GM21619 (cell line): ENCODE data around the gene TMEM51.

Experiments used
- ATAC-seq: cut with Tn5 transposase; IDR thresholded peaks from one replicate; pipeline ENCODE4 v1.9.1; 2021; ENCODE audit not compliant: unreplicated experiment

The TMEM51 gene

DNA sequence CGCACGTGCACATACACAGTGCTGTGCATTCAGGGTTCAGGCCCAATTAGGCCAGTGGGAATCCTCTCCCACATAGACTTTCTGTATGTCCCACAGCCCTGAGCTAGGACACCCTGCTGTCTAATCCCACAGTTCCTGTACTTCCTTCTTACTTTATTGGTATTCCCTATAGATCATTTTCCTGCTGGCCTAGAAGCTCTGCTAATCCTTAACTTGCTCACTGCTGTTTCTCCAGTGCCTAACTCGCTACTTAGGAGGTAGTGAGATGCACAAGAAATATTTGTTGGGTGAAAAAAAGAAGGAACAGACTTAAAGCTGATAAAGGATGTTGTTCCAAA lies 59.4 kb downstream of the TMEM51 start:
- ATAC-seq: no peak

DNA sequence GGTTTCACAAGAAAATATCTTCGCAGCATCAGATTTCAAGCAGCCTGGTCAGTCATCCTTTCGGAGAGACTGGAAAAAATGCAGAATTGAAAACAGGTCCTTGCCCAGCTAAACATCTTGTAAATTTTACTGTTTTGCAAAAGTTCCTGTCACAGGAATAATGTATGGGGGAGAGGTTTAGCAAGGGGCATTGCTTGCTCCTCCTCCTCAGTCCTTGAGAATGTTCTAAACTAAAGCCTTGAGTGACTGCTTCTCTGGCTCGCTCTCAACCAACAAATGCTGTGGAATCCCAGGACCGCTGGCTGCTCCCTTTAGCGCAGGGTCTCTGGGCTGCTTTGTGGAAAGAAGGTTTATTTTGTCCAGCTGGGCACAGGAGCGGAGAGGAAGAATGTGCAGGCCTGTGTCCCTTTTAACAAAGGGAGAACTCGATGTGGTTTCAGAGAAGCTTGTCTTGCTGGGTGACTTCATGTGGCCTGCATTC lies 59.8 kb downstream of the TMEM51 start:
- no peak for ATAC-seq

DNA sequence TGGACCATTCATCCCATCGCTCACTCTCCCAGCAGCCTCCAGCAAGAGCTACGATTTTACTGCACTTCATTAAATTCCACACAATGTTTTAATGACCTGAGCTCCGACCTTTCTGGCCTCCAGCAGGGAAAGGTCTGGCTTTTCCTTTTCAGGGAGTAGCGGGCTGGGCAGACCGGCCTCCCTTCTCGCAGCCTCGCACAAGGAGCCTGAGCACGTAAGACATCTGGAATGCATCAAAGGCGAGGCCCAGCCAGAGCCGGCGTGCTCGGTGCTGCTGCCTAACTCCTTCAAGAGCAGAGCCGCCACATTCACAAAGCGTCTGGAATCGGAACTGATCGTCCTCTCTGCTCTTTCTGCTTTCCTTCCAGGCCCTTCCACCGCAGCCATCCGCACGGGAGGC lies 61.0 kb downstream of the TMEM51 start:
- no peak for ATAC-seq

DNA sequence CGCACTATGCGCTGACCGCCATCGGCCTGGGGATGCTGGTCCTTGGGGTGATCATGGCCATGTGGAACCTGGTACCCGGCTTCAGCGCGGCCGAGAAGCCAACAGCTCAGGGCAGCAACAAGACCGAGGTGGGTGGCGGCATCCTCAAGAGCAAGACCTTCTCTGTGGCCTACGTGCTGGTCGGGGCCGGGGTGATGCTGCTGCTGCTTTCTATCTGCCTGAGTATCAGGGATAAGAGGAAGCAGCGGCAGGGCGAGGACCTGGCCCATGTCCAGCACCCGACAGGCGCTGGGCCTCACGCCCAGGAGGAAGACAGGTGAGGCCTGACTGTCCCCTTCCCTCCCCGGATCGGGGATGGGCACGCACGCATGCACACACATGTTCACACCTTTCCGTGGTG lies 61.6 kb downstream of the TMEM51 start:
- ATAC-seq: no peak

DNA sequence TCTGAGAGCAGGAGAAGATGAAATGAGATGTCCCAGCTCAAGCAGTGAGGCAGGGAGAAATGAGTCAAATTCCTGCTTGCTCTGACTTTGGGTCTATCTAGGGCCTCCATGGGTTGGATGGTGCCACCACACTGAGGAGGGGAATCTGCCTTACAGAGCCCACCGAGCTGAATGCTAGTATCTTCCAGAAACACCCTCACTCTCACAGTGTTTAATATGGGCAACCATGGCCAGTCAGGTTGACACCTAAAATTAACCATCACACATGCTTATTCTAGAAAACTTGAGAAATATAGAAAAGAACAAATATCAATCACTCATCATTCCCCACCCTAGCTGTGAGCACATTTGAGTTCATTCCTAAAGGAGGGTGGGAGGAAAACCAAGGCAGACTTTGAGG lies 64.1 kb downstream of the TMEM51 start:
- no peak for ATAC-seq

DNA sequence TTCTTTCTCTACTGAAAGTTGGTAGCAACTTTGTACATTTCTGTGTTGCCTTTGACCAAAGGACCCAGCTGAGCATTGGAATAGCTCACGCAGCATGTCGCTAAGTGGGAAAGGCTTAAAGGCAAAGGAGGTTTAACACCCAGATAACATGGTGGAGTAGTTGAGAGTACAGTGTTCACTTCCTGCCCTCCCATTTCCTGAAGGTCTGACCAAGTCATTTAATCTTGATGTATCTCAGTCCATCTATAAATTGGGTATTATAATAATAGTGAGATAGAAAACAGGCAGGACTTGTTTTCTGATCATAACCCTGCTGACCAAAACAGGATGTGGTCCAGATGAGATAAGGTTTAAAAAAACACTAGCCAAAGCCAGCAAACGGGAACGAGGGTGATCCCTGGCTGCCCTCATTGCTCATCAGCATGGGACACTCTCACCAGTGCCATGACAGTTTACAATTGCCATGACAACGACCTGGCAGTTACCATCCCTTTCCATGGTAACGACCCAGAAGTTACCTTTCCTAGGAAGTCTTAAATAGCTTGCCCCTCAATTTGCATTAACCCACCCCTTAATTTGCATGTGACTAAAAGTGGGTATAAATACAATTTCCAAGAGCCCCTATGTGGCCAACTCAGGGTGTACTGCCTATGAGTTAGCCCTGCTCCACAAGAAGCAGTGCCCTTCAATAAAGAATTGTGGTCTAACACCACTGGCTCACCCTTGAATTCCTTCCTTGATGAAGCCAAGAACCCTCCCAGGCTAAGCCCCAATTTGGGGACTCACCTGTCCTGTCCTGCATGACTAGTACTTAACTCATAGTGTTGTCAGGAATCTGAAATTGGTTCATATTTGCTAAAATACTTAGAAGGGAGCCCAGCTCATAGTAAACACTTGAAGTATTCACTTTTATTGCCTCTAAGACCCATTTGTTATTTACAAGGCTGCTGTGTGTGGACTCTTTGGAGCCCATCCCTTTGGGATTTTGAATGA lies 65.0 kb downstream of the TMEM51 start:
- no peak for ATAC-seq

DNA sequence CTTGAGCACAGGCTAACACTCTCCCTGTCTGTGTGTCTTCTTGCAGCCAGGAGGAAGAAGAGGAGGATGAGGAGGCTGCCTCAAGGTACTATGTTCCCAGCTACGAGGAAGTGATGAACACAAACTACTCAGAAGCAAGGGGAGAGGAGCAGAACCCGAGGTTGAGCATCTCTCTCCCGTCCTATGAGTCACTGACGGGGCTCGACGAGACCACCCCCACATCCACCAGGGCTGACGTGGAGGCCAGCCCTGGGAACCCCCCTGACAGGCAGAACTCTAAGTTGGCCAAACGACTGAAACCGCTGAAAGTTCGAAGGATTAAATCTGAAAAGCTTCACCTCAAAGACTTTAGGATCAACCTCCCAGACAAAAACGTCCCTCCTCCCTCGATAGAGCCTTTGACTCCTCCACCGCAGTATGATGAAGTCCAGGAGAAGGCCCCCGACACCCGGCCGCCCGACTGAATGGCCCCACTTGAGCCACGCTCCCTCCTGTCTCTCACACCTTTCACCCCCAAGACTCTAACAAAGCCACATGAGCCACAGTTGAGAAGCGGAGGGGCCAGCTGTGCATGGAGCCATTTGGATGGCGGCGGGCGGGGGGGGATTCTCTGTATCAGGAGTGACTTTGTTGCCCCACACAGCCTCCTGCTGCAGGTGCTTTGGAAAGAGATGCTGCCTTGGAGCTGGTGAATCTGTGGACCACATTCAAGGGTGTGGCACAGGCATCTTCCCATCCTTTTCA lies 65.9 kb downstream of the TMEM51 start:
- no peak for ATAC-seq

DNA sequence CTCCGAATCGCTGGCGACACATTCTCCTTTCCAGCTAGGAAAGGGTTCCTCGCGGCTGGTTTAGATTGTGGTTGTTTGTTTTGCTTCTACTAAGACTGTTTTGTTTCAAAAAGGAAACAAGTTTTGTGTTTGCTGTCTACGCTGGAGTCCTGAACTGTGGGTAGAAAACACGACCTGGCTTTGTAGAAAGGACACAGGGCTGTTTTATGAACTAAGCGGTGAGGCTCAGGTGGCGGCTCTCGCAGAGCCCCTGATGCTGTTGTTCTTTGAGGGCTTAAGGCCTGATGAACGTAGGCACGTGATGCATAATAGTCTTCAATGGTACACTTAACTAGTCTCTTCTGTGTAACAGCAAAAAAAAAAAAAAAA lies 66.5 kb downstream of the TMEM51 start:
- no peak for ATAC-seq

DNA sequence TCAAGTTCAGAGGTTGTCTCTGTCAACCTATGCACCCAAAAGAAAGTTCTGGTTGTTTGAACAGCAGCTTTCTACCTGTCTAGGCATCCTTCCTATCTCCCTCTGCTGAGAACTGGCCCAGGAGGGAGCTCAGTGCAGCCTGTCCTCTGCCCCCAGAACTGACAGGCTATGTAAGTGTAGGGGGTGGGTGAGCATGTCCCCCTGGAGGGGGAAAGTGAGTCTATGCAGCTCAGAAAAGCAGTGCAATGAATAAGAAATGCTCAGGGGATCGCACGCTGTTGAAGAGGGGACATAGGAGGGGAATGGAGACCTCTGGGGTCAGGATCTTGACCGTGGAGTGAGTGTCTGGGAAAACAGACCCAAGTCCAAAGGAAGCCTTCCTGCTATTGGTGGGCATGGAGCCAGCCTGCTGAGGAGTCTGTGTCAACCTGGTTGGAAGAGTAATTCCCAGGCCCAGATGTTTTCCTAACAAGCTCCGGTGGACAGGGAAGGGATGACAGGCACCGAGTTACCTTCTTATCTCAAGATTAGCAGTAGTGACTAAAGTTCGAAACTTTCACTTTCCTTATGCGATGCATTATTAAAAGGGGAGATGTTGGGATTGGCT lies 67.4 kb downstream of the TMEM51 start:
- ATAC-seq: no peak

DNA sequence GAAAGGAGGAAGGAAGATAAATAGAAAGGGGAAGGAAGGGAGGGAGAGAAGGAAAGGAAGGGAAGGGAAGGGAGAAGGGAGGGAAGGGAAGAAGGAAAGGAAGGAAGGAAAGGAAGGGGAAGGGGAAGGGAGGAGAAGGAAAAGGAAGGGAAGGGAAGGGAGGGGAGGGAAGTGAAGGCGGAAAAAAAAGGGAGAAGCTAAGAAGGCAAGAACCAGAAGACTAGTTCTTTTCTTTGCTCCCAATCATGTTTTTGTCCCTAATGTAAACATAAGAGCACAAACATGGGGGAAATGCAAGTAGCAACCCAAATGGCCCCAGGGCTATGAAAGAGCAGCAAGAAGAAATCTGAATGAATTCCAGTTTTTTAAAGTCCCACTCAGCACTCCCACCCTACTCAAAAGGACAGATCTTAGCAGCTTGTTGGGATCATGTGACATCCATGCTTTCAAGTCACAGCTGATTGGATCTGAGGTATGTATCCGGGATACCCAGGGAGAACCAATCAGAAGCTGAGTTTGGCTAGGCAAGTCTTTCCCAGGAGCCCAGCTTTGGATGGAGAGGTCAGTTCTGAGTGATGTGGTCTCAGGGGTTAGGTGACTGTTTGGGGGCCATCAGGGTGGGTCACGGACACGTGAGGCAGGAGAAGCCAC lies 69.2 kb downstream of the TMEM51 start:
- no peak for ATAC-seq

DNA sequence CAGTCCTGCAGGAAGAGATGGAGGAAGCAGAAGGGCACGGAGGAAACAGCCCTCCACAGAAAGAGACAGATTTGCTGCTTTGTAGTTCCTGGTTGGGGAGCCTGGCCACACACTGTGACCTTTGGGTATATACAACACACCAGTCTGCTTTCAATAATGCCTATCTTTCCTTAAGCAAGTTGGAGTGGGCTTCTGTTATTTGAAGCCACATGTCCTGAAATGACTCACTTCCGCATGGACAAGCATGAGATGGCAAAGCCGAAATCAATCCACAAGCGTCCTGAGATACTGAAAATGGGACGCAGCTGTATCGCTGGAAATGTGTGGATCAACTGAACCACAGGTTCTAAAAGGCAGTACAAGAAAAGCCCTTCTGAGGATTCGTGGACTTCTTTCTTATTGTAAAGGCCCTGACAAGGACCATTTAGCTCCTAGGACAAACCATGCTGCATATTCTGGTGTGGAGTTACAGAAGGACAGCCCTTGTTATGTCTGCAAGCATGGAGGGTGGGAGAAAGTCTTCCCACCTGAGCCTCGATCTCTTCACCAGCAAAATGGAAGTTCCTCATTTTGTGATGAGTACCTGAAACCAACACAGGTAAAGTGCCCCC lies 70.8 kb downstream of the TMEM51 start:
- no peak for ATAC-seq

DNA sequence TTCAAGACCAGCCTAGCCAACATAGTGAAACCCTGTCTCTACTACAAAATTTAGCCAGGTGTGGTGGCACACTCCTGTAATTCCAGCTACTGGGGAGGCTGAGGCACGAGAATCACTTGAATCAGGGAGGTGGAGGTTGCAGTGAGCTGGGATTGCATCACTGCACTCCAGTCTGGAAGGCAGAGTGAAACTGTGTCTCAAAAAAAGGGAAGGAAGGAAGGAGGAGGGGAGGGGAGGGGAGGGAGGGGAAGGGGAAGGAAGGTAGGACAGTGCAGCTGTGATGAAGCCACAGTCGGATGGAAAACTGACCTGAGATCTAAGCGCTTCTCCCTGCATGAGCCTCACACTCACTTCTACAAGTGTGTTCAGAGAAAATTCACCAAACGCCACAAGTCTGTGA lies 71.4 kb downstream of the TMEM51 start:
- no peak for ATAC-seq

DNA sequence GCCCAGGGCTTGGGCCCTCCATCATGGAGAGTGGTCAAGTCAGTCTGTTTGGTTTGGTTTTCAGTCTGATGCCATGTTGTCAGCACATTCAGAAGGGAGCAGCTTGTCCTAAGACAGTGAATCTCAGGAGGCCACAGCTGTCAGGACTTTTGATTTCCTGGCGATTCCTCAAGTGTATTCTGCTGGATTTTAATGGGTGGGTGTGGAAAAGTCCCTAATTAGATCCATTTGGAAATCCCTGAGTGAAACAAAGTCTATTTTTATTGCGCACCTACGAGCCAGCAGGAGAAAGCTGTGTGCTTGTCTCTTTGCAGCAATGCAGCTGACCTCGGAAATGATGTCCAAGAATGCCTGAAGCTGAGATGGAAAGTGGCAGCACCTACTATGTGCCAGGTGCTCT lies 71.9 kb downstream of the TMEM51 start:
- ATAC-seq: no peak

DNA sequence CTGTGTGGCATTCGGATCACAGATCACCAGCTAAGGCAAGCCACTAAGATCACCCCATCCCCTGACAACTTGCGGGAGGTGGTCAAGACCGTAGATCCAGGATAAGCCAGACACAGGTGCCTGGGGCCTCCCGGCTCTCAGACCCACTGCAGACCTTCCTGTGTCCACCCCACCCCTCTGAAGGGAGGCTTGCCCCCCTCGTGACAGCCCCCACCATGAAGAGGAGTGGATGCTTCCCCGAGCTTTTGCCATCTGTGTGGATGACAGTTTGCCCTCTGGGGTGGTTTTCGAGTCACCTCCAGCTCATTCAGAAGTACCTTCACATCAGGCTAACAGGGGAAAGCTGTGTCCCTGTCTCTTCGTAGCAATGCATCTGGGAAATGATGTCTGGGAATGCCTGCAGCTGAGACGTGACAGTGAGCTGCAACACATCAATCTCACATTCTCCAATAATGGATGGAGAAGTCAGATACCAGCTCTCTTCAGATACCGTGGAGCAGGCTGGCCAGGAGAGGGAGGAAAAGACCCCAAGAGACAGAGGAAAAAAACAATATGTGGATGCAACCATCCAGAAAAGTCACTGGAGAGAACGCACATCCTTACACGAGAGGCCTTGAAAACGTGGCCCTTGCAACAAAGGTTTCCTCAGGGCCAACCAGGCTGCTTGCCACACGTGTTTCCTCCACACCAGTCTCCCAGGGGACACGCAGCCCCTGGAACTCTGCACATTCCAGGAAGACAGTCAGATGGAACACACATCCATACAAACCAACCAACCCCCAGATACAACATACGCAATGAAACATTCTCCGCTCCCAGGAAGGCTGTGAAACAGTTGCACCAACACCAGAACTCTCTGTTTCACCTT lies 73.1 kb downstream of the TMEM51 start:
- no peak for ATAC-seq

DNA sequence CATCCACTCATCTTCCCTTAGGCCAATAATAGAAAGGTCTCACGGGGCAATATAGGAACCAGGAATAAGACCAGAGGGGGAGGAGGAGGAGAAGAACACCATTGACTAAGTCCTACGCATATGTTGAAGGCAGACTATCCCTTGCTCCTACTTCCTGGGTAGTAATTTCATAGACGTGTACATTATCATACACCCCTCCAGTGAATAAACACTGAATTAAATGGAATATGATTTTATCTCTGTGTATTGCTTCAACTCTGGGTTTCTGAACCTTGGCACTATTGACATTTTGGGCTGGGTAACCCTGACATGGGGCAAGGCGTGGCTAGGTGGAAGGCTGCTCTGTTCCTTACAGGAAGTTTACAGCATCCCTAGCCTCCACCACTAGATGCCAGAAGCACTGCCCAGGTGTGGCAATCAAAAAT lies 76.2 kb downstream of the TMEM51 start:
- ATAC-seq: no peak

DNA sequence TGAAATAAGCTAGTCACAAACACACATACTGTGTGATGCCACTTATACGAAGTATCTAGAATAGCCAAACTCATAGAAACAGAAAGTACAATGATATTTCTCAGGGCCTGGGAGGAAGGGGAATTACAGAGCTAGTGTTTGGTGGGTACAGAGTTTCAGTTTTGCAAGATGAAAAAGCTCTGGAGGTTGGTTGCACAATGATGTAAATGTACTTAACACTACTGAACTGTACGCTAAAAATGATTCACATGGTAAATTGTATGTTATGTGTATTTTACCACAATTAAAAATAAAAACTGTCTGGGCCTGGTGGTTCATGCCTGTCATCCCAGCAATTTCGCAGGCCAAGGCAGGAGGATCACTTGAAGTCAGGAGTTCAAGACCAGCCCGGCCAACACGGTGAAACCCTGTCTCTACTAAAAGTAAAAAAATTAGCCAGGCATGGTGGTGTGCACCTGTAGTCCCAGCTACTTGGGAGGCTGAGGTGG lies 78.2 kb downstream of the TMEM51 start:
- peak; percentile 97 for ATAC-seq

DNA sequence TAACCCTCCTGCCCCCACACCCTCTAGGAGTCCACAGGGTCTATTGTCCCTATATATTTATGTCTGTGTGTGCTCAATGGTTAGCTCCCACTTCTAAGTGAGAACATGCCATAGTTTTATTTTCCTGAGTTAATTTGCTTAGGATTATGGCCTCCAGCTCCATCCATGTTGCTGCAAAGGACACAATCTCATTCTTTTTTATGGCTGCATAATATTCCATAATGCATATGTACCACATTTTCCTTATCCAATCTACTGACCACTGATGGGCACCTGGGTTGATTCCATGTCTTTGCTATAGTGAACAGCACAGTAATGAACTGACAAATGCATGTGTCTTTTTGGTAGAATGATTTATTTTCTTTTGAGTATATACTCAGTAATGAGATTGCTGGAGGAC lies 80.1 kb downstream of the TMEM51 start:
- ATAC-seq: no peak

DNA sequence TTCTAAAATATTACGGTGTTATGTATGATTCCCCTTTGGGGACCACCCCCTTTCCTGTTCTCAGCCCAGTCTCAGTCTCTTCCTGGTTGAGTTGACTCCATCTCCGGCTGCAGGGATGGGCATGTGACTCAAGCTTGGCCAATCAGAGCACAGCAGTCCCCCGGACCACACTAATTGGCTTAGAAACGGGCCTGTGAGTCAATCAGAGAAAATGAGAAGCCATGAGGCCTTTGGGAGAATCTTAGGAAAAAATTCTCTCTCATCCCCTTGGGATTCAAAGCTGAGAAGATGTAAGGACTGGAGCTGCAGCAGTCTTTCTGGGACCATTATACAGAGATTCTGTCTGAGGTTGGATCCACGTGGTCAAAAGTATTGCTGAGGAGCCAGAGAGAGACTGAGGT lies 82.8 kb downstream of the TMEM51 start:
- no peak for ATAC-seq

DNA sequence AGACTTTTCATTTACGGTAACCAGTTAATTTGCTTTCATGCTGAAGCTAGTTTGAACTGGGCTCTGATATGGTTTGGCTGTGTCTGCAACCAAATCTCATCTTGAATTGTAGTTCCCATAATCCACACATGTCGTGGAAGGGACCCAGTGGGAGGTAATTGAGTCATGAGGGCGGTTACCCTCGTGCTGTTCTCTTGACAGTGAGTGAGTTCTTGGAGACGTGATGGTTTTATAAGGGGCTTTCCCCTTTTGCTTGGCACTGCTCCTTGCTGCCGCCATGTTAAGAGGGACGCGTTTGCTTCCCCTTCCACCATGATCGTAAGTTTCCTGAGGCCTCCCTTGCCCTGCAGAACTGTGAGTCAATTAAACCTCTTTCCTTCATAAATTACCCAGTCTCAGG lies 83.2 kb downstream of the TMEM51 start:
- ATAC-seq: no peak

DNA sequence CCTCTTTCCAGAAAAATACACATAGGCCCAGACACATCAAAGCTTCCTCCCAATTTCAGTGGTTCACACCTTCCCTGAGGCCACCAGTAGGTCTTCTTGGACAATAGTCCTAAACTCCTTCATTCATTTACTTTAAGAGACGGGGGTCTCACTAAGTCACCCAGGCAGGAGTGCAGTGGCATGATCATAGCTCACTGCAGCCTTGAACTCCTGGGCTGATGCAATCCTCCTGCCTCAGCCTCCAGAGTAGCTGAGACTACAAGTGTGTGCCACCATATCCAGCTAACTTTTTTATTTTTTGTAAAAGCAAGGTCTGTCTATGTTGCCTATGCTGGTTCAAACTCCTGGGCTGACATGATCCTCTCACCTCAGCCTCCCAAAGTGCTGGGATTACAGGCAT lies 85.2 kb downstream of the TMEM51 start:
- ATAC-seq: no peak
